PC-9 (cell line): ENCODE results near the gene OR8B8. TPM values are rescaled to one million over a fixed set of nuclear protein-coding genes. Genes with fewer than 3 reads are reported as not detected.

Source experiments
- BruUV-seq: library from RNA; stranded (reverse); fragments of 400-500 nt; replicated peaks from 2 replicates; lab custom pipeline; 2021; lab: Mats Ljungman, UMichigan
- CTCF ChIA-PET: fragments of 300-600 bp; sonication (Branson Sonifier 250); formaldehyde crosslinking; loops from one replicate; lab custom pipeline; 2022; ENCODE audit warnings: antibody characterized with exemption; lab: Charles Lee
- POLR2A ChIA-PET: fragments of 300-600 bp; sonication (Branson Sonifier 250); formaldehyde crosslinking; loops from one replicate; lab custom pipeline; 2022; ENCODE audit warnings: antibody characterized with exemption; ENCODE audit not compliant: unreplicated experiment; lab: Charles Lee
- DNase-seq, 2 experiments: peaks; one replicate each; pipeline versions ENCODE4 v3.0.0 to v3.0.0-alpha.2; 2015 to 2022; ENCODE audit warnings: mixed read lengths in 1 of 2
- H2AFZ ChIP-seq: fragments of 200-600 bp; sonication (generic); 2 replicates; pipeline ENCODE4 v1.8.1; 2017; ENCODE audit warnings: antibody characterized with exemption
- H3F3A ChIP-seq: fragments of 200-600 bp; sonication (generic); 2 replicates; pipeline ENCODE4 v1.8.1; 2017; ENCODE audit warnings: antibody characterized with exemption, mild to moderate bottlenecking, low read depth; ENCODE audit not compliant: insufficient read depth
- H3K27ac ChIP-seq: fragments of 200-600 bp; sonication (generic); 2 replicates; pipeline ENCODE4 v1.6.1; 2016; ENCODE audit warnings: mixed run types
- H3K27me3 ChIP-seq: fragments of 200-600 bp; sonication (generic); 2 replicates; pipeline ENCODE4 v1.6.1; 2016; ENCODE audit warnings: low read depth, mixed run types; ENCODE audit not compliant: insufficient read depth
- H3K36me3 ChIP-seq: fragments of 200-600 bp; sonication (generic); 2 replicates; pipeline ENCODE4 v1.6.1; 2016; ENCODE audit warnings: low read depth, mixed run types
- H3K4me1 ChIP-seq: fragments of 200-600 bp; sonication (generic); replicated peaks from 2 replicates; pipeline ENCODE4 v1.6.1; 2016; ENCODE audit warnings: mixed run types; ENCODE audit not compliant: insufficient read depth
- H3K4me2 ChIP-seq: fragments of 200-600 bp; sonication (generic); 2 replicates; pipeline ENCODE4 v1.6.1; 2017; ENCODE audit warnings: mixed run types
- H3K4me3 ChIP-seq: fragments of 200-600 bp; sonication (generic); 2 replicates; pipeline ENCODE4 v1.6.1; 2016; ENCODE audit warnings: mixed run types
- H3K79me2 ChIP-seq: fragments of 200-600 bp; sonication (generic); 2 replicates; pipeline ENCODE4 v1.6.1; 2017; ENCODE audit warnings: low read depth, mixed run types
- H3K9me2 ChIP-seq: fragments of 200-600 bp; sonication (generic); 2 replicates; pipeline ENCODE4 v1.8.1; 2017; ENCODE audit warnings: mild to moderate bottlenecking; ENCODE audit not compliant: insufficient read depth
- H3K9me3 ChIP-seq: fragments of 200-600 bp; sonication (generic); 2 replicates; pipeline ENCODE4 v1.8.1; 2016; ENCODE audit warnings: low read depth; ENCODE audit not compliant: insufficient read depth
- H4K20me1 ChIP-seq: fragments of 200-600 bp; sonication (generic); 2 replicates; pipeline ENCODE4 v1.8.1; 2017; ENCODE audit not compliant: insufficient read depth
- EZH2 ChIP-seq: fragments of 200-600 bp; sonication (generic); IDR thresholded peaks from 2 replicates; pipeline ENCODE4 v1.8.0; 2017; ENCODE audit warnings: antibody characterized with exemption, low read depth
- intact Hi-C: fragments of 100-400 bp; cut with micrococcal nuclease; formaldehyde crosslinking; loops from one replicate; pipeline ENCODE4 v1.10.0; 2022; ENCODE audit not compliant: unreplicated experiment
- total RNA-seq: library from RNA; stranded (reverse); gene quantifications from 2 replicates; pipeline ENCODE4 v1.2.3, GENCODE V29; 2021
- TF ChIP-seq, protein P1 (sequence below): fragments of 200-600 bp; sonication (generic); conservative IDR thresholded peaks from 2 replicates; pipeline ENCODE4 v1.6.1; 2017; ENCODE audit warnings: mixed run types, antibody characterized with exemption, mild to moderate bottlenecking, moderate library complexity

The OR8B8 gene
- total RNA-seq, 1 experiment from 2014 or later, result not detected

- intact Hi-C loops, result no loop called here
- ChIA-PET CTCF (no interaction called here), POLR2A (no interaction called here)
- TF ChIP-seq, protein P1, sequence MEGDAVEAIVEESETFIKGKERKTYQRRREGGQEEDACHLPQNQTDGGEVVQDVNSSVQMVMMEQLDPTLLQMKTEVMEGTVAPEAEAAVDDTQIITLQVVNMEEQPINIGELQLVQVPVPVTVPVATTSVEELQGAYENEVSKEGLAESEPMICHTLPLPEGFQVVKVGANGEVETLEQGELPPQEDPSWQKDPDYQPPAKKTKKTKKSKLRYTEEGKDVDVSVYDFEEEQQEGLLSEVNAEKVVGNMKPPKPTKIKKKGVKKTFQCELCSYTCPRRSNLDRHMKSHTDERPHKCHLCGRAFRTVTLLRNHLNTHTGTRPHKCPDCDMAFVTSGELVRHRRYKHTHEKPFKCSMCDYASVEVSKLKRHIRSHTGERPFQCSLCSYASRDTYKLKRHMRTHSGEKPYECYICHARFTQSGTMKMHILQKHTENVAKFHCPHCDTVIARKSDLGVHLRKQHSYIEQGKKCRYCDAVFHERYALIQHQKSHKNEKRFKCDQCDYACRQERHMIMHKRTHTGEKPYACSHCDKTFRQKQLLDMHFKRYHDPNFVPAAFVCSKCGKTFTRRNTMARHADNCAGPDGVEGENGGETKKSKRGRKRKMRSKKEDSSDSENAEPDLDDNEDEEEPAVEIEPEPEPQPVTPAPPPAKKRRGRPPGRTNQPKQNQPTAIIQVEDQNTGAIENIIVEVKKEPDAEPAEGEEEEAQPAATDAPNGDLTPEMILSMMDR, result no peak
- no peak for TF ChIP-seq EZH2
- Histone ChIP-seq H4K20me1 (no peaks in the 10 kb centered on the region), H3F3A (no peaks in the 10 kb centered on the region), H3K27me3 (peaks cover 13% of the 10 kb centered on the region), H3K4me1 (no peaks in the 10 kb centered on the region), H2AFZ (no peak overlapping the region), H3K27ac (no peak overlapping the region), H3K79me2 (no peaks in the 10 kb centered on the region), H3K4me3 (no peak overlapping the region), H3K9me3 (no peaks in the 10 kb centered on the region), H3K4me2 (no peak overlapping the region), H3K36me3 (no peaks in the 10 kb centered on the region), H3K9me2 (no peaks in the 10 kb centered on the region; the same call in 1 of the 2 replicates)
- BruUV-seq, result no TSS peak
- no peak for DNase-seq
These were observed 4.4 kb downstream of the OR8B8 start for GRCh38 chr11:124441081-124441480.

DNA sequence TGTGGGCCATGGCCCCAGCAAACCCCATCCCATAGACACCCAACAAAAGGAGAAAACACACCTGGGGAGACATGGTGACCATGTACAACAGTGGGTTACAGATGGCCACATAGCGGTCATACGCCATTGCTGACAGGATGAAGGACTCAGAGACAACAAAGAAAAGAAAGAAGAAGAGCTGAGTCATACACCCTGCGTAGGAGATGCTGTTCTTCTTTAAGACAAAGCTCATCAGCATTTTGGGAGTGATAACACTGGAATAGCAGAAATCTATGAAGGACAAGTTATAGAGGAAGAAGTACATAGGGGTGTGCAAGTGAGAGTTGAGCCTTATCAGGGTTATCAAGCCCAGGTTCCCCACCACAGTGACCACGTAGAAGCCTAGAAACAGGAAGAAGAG is 4.9 kb downstream of the OR8B8 start:
- Histone ChIP-seq H3K4me2 (no peak overlapping the region), H3K36me3 (no peaks in the 10 kb centered on the region), H3K4me1 (no peaks in the 10 kb centered on the region), H3K27me3 (peaks cover 13% of the 10 kb centered on the region), H3K27ac (no peak overlapping the region), H4K20me1 (no peaks in the 10 kb centered on the region), H3K4me3 (no peak overlapping the region), H3K9me3 (no peaks in the 10 kb centered on the region), H3F3A (no peaks in the 10 kb centered on the region), H3K9me2 (no peaks in the 10 kb centered on the region; the same call in 1 of the 2 replicates), H2AFZ (no peak overlapping the region), H3K79me2 (no peaks in the 10 kb centered on the region)
- intact Hi-C loops, result no loop called here
- BruUV-seq, result no TSS peak
- POLR2A ChIA-PET, result no interaction called here
- DNase-seq, result no peak
- CTCF ChIA-PET, result no interaction called here
- TF ChIP-seq EZH2, result no peak
- TF ChIP-seq, protein P1, result no peak

GRCh38 chr11:124434699-124435098 is 10.8 kb downstream of the OR8B8 start:
- H3K27me3 ChIP-seq, result 0 out of 2 replicates have a peak, but pooled peaks cover 4% of the 10 kb centered on the region
- intact Hi-C loops, result no loop called here
- H3K9me2 ChIP-seq, result no peaks in the 10 kb centered on the region; the same call in 1 of the 2 replicates
- no peak overlapping the region for H3K4me2 ChIP-seq
- H3K9me3 ChIP-seq, result no peaks in the 10 kb centered on the region
- H4K20me1 ChIP-seq, result no peaks in the 10 kb centered on the region
- no TSS peak for BruUV-seq
- H3F3A ChIP-seq, result no peaks in the 10 kb centered on the region
- H3K27ac ChIP-seq, result no peak overlapping the region
- H3K4me3 ChIP-seq, result no peak overlapping the region
- no peaks in the 10 kb centered on the region for H3K4me1 ChIP-seq
- no peak for TF ChIP-seq EZH2
- TF ChIP-seq, protein P1, result no peak
- no peaks in the 10 kb centered on the region for H3K36me3 ChIP-seq
- no peak overlapping the region for H2AFZ ChIP-seq
- H3K79me2 ChIP-seq, result no peaks in the 10 kb centered on the region
- ChIA-PET POLR2A (no interaction called here), CTCF (no interaction called here)
- DNase-seq, result no peak
